Neural crest cell (in vitro differentiated cells): ENCODE measurements around the gene MIS18A. TPM values are rescaled to one million over a fixed set of nuclear protein-coding genes. Genes with fewer than 3 reads are reported as not detected.

Experiments
- DNase-seq: peaks from one replicate; pipeline ENCODE4 v3.0.0; 2021; ENCODE audit warnings: low read depth, mixed read lengths, low spot score
- H3K27ac Mint-ChIP-seq: one replicate; pipeline ENCODE4 v1.8.0; 2021; ENCODE audit warnings: mild to moderate bottlenecking, mixed read lengths; ENCODE audit not compliant: unreplicated experiment
- H3K27me3 Mint-ChIP-seq: 2 replicates; pipeline ENCODE4 v1.8.0; 2021; ENCODE audit warnings: low read depth, mild to moderate bottlenecking, mixed read lengths
- H3K36me3 Mint-ChIP-seq: 2 replicates; pipeline ENCODE4 v1.8.0; 2021; ENCODE audit warnings: low read depth, mild to moderate bottlenecking, mixed read lengths
- H3K4me1 Mint-ChIP-seq: 2 replicates; pipeline ENCODE4 v1.8.0; 2021; ENCODE audit warnings: mixed read lengths
- H3K4me3 Mint-ChIP-seq: one replicate; pipeline ENCODE4 v1.8.0; 2021; ENCODE audit warnings: mild to moderate bottlenecking, mixed read lengths
- H3K9me3 Mint-ChIP-seq: 2 replicates; pipeline ENCODE4 v1.8.0; 2021; ENCODE audit warnings: mixed read lengths
- CTCF ChIP-seq: fragments of 200-600 bp; sonication (generic); conservative IDR thresholded peaks from 2 replicates; pipeline ENCODE4 v1.5.0; 2021; ENCODE audit warnings: antibody characterized with exemption, mild to moderate bottlenecking
- total RNA-seq: library from RNA; stranded (reverse); gene quantifications from 2 replicates; pipeline ENCODE4 v1.2.1, GENCODE V29; 2021

MIS18A gene
- total RNA-seq, 1 donor from 2014 or later: 50.9 TPM

GRCh38 chr21:32316361-32317215, 37.7 kb upstream of the MIS18A start:
- no peaks in the 10 kb centered on the region for H3K36me3 Mint-ChIP-seq
- H3K9me3 Mint-ChIP-seq: no peaks in the 10 kb centered on the region

GRCh38 chr21:32315511-32316281, 36.8 kb upstream of the MIS18A start:
- Mint-ChIP-seq H3K36me3 (no peaks in the 10 kb centered on the region), H3K27ac (no peak overlapping the region), H3K4me3 (no peak overlapping the region), H3K9me3 (no peaks in the 10 kb centered on the region), H3K4me1 (peaks cover 4% of the 10 kb centered on the region), H3K27me3 (no peaks in the 10 kb centered on the region)
- no peak for DNase-seq
- no peak for TF ChIP-seq CTCF

More at GRCh38 chr21:32316361-32317215, 37.7 kb upstream of the MIS18A start:
- no peaks in the 10 kb centered on the region for H3K4me1 Mint-ChIP-seq
- no peak for TF ChIP-seq CTCF
- H3K27me3 Mint-ChIP-seq: no peaks in the 10 kb centered on the region
- no peak for DNase-seq
- H3K4me3 Mint-ChIP-seq: no peak overlapping the region
- no peak overlapping the region for H3K27ac Mint-ChIP-seq

GRCh38 chr21:32314806-32315205, 36.0 kb upstream of the MIS18A start:
- Mint-ChIP-seq H3K36me3 (no peaks in the 10 kb centered on the region), H3K27ac (no peak overlapping the region), H3K4me1 (peaks cover 4% of the 10 kb centered on the region), H3K27me3 (no peaks in the 10 kb centered on the region), H3K4me3 (no peak overlapping the region), H3K9me3 (no peaks in the 10 kb centered on the region)
- no peak for DNase-seq
- no peak for TF ChIP-seq CTCF

- TF ChIP-seq CTCF: no peak
- no peak overlapping the region for H3K4me3 Mint-ChIP-seq
- H3K9me3 Mint-ChIP-seq: no peaks in the 10 kb centered on the region
- H3K36me3 Mint-ChIP-seq: no peaks in the 10 kb centered on the region
- no peak for DNase-seq
- H3K27me3 Mint-ChIP-seq: no peaks in the 10 kb centered on the region
- peak overlapping the region; percentile 50 for H3K27ac Mint-ChIP-seq
- peaks cover 4% of the 10 kb centered on the region for H3K4me1 Mint-ChIP-seq
Measured at GRCh38 chr21:32312976-32313375, 34.1 kb upstream of the MIS18A start.

GRCh38 chr21:32312326-32312725, 33.5 kb upstream of the MIS18A start:
- no peak overlapping the region for H3K4me3 Mint-ChIP-seq
- no peak for DNase-seq
- no peaks in the 10 kb centered on the region for H3K27me3 Mint-ChIP-seq
- H3K27ac Mint-ChIP-seq: no peak overlapping the region
- no peaks in the 10 kb centered on the region for H3K9me3 Mint-ChIP-seq
- no peaks in the 10 kb centered on the region for H3K36me3 Mint-ChIP-seq
- TF ChIP-seq CTCF: no peak
- peaks cover 4% of the 10 kb centered on the region for H3K4me1 Mint-ChIP-seq
